ENCODE measurements around the gene PLPPR1.

- TF ChIP-seq CTCF (IDR thresholded peaks at IDR 0.05), result no peak
- TF ChIP-seq POLR2A (IDR thresholded peaks at IDR 0.05), result no peak
Observed at GRCh38 chr9:101167490-101168134, 139.1 kb downstream of the PLPPR1 start.
